Gastroesophageal sphincter (tissue), 4 donors: ENCODE results near the gene SPTB. TPM values are rescaled to one million over a fixed set of nuclear protein-coding genes. Genes with fewer than 3 reads are reported as not detected.

ENCODE experiments used
- ATAC-seq: fragments of 150-250 bp; one replicate; pipeline ENCODE4 v1.9.1; 2016; ENCODE audit warnings: mild to moderate bottlenecking, moderate library complexity
- H3K27ac ChIP-seq, 4 donors: fragments of 200-600 bp; sonication (generic) in 3 of 4; 1 replicate in 3 of 4; 2 replicates in 1 of 4; pipeline ENCODE4 v1.5.1; 2016 to 2019
- H3K27me3 ChIP-seq: fragments of 200-600 bp; sonication (generic); one replicate; pipeline ENCODE4 v1.5.1; 2019
- H3K36me3 ChIP-seq, 2 donors: fragments of 200-600 bp; sonication (generic); one replicate each; pipeline ENCODE4 v1.5.1; 2019; ENCODE audit warnings: control low read depth in 1 of 2
- H3K4me1 ChIP-seq, 3 donors: fragments of 200-600 bp; sonication (generic); 1 replicate in 2 of 3; 2 replicates in 1 of 3; pipeline ENCODE4 v1.5.1; 2016 to 2019; ENCODE audit warnings: control low read depth in 2 of 3
- H3K4me3 ChIP-seq, 2 donors: fragments of 200-600 bp; sonication (generic); one replicate each; pipeline ENCODE4 v1.5.1; 2019; ENCODE audit warnings: mild to moderate bottlenecking in 1 of 2, moderate library complexity in 1 of 2
- H3K9me3 ChIP-seq, 3 donors: fragments of 200-600 bp; sonication (generic); one replicate each; pipeline ENCODE4 v1.5.1; 2017 to 2019; ENCODE audit warnings: control low read depth in 2 of 3
- EP300 ChIP-seq: sonication (generic); formaldehyde crosslinking; IDR thresholded peaks from one replicate; pipeline ENCODE4 v1.6.1; 2017; ENCODE audit warnings: antibody characterized with exemption, mild to moderate bottlenecking
- POLR2A ChIP-seq, 2 donors: fragments of 450-650 bp; IDR thresholded peaks; one replicate each; pipeline ENCODE4 v1.6.1; 2017; ENCODE audit warnings: antibody characterized with exemption in 2 of 2, mild to moderate bottlenecking in 2 of 2, moderate library complexity in 1 of 2
- POLR2AphosphoS5 ChIP-seq: sonication (generic); formaldehyde crosslinking; IDR thresholded peaks from one replicate; pipeline ENCODE4 v1.6.1; 2017; ENCODE audit warnings: antibody characterized with exemption
- WGBS, 2 donors: methylation state at CpG; one replicate each; pipeline ENCODE4 v1.1.5; 2018; ENCODE audit warnings: low coverage in 1 of 2; 5-methylcytosine and 5-hydroxymethylcytosine counted together
- total RNA-seq, 4 donors: library from RNA; depleted of rRNA; stranded (reverse); fragments of >200 nt; gene quantifications; one replicate each; pipeline ENCODE4 v1.1.0, GENCODE V29; 2016
- TF ChIP-seq, protein P1 (sequence below), 4 experiments: fragments of 200-600 bp in 2 of 4; fragments of 450-650 bp in 2 of 4; sonication (generic) in 1 of 4; IDR thresholded peaks; one replicate each; pipeline ENCODE4 v1.5.1; 2017 to 2019; ENCODE audit warnings: antibody characterized with exemption in 4 of 4, mild to moderate bottlenecking in 2 of 4, moderate library complexity in 2 of 4

SPTB gene
- total RNA-seq, 4 donors from 2014 or later, result 0.62 to 3.1 (median 1.0) TPM

DNA sequence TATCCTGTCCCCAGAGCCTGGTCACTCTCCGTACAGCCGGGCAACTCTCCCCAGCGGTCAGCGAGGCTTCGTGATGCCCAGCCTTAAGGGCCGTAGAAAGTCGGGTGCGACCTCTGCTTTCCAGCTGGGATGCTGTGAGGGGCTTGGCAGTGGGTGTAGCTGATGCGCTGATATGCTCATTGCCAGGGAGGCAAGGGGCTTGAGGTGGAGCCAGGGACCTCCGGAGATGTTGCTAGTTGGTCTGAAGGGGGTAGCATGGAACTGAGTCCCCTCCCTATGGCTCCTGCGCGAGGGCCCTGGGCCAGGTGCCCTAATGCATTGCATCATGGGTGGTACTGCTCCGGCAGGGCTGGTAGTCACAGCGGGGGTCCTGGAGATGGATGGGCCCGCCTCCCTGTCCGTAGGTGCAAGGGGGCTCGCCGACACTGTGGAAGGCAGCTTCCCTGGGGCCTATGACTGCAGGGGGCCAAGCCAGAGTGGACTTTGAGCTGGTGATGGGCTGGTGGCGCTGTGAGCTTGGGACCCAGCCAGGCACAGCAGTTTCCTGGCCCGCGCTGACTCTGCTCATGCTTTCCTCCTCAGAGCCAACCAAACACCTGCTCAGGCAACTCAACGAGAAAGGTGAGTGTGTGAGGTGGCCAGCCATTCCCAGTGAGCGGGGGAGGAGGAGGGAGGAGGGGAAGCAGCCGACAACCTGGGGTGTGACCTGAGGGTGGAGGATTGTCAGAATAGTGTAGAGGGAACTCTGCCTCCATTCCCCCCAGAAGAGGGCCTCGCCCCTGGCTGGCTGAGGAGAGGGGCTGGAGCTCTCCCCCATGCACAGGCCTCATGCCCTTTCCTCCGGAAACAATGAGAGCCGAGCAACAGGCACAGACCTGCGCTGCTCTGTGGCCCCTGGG, 143.2 kb downstream of the SPTB start:
- H3K27me3 ChIP-seq, result no peaks in the 10 kb centered on the region
- WGBS, 2 donors, result 60% methylated on average over 1 of the region's 28 CpGs; no CpG with 5 or more reads in 1 of the 2 donors
- H3K27ac ChIP-seq, result no peak overlapping the region
- no peak for TF ChIP-seq EP300
- TF ChIP-seq, protein P1, sequence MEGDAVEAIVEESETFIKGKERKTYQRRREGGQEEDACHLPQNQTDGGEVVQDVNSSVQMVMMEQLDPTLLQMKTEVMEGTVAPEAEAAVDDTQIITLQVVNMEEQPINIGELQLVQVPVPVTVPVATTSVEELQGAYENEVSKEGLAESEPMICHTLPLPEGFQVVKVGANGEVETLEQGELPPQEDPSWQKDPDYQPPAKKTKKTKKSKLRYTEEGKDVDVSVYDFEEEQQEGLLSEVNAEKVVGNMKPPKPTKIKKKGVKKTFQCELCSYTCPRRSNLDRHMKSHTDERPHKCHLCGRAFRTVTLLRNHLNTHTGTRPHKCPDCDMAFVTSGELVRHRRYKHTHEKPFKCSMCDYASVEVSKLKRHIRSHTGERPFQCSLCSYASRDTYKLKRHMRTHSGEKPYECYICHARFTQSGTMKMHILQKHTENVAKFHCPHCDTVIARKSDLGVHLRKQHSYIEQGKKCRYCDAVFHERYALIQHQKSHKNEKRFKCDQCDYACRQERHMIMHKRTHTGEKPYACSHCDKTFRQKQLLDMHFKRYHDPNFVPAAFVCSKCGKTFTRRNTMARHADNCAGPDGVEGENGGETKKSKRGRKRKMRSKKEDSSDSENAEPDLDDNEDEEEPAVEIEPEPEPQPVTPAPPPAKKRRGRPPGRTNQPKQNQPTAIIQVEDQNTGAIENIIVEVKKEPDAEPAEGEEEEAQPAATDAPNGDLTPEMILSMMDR (IDR thresholded peaks at IDR 0.05), result no peak
- TF ChIP-seq POLR2A (IDR thresholded peaks at IDR 0.05), result no peak
- no peak for TF ChIP-seq POLR2AphosphoS5
- H3K4me1 ChIP-seq, result peaks cover 0 to 13% (median 0%) of the 10 kb centered on the region in 3 donors
- ATAC-seq, result no peak
- peaks cover 0 to 83% of the 10 kb centered on the region in 2 donors for H3K36me3 ChIP-seq
- H3K4me3 ChIP-seq, result no peak overlapping the region
- H3K9me3 ChIP-seq, result no peaks in the 10 kb centered on the region

DNA sequence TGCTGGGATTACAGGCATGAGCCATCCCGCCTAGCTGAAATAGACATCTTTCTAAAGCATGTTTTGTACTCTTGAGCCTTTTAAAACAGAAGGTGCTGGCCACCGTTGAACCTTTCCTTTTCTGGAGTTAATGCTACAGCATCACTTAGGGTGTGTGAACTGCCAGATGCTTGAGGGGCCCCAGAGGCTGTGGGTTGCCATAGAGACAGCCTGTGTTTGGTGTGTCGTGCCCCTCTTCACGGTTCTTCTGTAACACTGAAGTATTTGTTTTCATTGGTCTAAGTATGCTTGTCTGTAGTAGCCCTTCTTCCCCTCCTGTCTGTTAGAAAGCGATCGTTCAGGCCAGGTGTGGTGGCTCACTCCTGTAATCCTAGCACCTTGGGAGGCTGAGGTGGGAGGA, 144.7 kb downstream of the SPTB start:
- H3K4me1 ChIP-seq, result peaks cover 0 to 16% (median 0%) of the 10 kb centered on the region in 3 donors
- no peaks in the 10 kb centered on the region for H3K27me3 ChIP-seq
- peaks cover 0 to 83% of the 10 kb centered on the region in 2 donors for H3K36me3 ChIP-seq
- H3K9me3 ChIP-seq, result no peaks in the 10 kb centered on the region
- no peak for ATAC-seq
- H3K27ac ChIP-seq, result no peak overlapping the region
- 19 to 75% methylated on average over 1 to 3 of the region's 6 CpGs for WGBS, 2 donors
- no peak for TF ChIP-seq POLR2AphosphoS5
- TF ChIP-seq EP300, result no peak
- TF ChIP-seq, protein P1 (IDR thresholded peaks at IDR 0.05), result no peak
- no peak for TF ChIP-seq POLR2A (IDR thresholded peaks at IDR 0.05)
- H3K4me3 ChIP-seq, result no peak overlapping the region

DNA sequence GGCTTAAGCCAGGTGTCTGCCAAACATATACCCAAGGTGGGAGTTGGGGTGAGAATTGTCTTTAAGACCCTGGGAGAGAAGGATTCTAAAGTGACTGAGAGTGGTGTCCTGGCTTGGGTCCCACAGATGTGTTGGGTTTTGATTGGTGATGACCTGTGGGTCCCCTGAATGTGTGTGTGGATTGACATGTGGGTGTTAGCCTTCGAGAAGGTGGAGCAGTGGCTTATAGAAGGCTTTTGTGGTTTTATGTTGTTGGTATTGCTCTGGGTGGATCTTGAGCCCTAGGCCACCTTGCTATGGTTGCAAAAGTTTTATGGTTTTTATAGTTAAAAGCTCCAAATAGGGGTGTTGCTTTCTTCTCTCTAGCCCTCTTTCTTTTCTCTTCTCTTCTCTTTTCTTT, 145.8 kb downstream of the SPTB start:
- peaks cover 0 to 27% (median 0%) of the 10 kb centered on the region in 3 donors for H3K4me1 ChIP-seq

DNA sequence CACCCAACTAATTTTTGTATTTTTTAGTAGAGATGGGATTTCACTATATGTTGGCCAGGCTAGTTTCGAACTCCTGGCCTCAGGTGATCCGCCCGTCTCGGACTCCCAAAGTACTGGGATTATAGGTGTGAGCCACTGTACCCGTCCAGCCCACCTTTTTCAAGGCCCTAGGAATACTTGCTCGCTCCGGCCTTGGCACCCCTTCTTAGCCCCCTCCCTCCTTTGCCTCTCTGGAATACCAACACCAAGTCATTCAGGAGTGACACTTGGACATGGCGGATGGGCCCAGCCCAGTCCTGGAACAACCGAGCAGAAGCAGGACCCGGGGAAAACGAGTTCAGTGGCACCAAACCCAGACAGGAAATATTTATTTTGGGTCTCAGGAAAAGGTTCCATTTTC, 146.4 kb downstream of the SPTB start:
- 84 to 88% methylated on average over 5 to 9 of the region's 11 CpGs for WGBS, 2 donors

More for the DNA sequence above, 145.8 kb downstream of the SPTB start:
- H3K27ac ChIP-seq, result no peak overlapping the region
- no peak for ATAC-seq
- TF ChIP-seq POLR2AphosphoS5, result no peak
- TF ChIP-seq, protein P1 (IDR thresholded peaks at IDR 0.05), result no peak
- TF ChIP-seq EP300, result no peak
- no peak for TF ChIP-seq POLR2A (IDR thresholded peaks at IDR 0.05)
- peaks cover 0 to 83% of the 10 kb centered on the region in 2 donors for H3K36me3 ChIP-seq
- H3K4me3 ChIP-seq, result no peak overlapping the region
- no peaks in the 10 kb centered on the region for H3K27me3 ChIP-seq
- WGBS, 2 donors, result 100% methylated on average over 1 of the region's 1 CpG
- H3K9me3 ChIP-seq, result no peaks in the 10 kb centered on the region

More for the DNA sequence above, 146.4 kb downstream of the SPTB start:
- Histone ChIP-seq H3K4me1 (peaks cover 0 to 30% (median 0%) of the 10 kb centered on the region in 3 donors), H3K4me3 (no peak overlapping the region), H3K27ac (no peak overlapping the region), H3K27me3 (no peaks in the 10 kb centered on the region), H3K36me3 (peaks cover 0 to 83% of the 10 kb centered on the region in 2 donors), H3K9me3 (no peaks in the 10 kb centered on the region)
- ATAC-seq, result no peak
- TF ChIP-seq POLR2A (IDR thresholded peaks at IDR 0.05), result no peak
- TF ChIP-seq EP300, result no peak
- TF ChIP-seq, protein P1 (IDR thresholded peaks at IDR 0.05), result no peak
- TF ChIP-seq POLR2AphosphoS5, result no peak
